ENCODE results near the gene FHAD1.

FHAD1 gene

DNA sequence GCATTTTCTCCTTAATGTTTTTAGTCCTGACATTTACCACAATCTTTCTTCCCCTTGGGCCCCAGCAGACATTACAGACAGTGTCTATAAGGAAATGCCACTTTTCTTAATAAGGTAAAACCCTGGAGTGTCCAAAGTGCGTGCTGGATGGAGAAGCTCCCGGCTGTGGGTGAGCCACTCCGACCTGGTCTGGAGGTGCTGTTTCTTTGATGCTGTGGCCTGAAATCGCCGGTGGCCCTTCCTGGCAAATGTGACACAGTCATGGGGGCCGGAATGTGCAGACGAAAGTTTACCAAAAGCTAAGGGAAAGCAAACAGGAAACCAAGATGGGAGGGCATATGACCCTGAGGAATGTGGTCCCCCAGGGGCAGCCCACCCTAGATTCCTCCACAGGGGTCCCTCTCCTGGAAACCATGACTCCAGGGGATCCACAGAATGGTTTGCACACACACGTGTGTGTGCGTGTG lies 77.9 kb downstream of the FHAD1 start:
- DNase-seq (ENCODE audit: low read depth), result no peak
- TF ChIP-seq, protein P1, sequence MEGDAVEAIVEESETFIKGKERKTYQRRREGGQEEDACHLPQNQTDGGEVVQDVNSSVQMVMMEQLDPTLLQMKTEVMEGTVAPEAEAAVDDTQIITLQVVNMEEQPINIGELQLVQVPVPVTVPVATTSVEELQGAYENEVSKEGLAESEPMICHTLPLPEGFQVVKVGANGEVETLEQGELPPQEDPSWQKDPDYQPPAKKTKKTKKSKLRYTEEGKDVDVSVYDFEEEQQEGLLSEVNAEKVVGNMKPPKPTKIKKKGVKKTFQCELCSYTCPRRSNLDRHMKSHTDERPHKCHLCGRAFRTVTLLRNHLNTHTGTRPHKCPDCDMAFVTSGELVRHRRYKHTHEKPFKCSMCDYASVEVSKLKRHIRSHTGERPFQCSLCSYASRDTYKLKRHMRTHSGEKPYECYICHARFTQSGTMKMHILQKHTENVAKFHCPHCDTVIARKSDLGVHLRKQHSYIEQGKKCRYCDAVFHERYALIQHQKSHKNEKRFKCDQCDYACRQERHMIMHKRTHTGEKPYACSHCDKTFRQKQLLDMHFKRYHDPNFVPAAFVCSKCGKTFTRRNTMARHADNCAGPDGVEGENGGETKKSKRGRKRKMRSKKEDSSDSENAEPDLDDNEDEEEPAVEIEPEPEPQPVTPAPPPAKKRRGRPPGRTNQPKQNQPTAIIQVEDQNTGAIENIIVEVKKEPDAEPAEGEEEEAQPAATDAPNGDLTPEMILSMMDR (IDR thresholded peaks at IDR 0.05; ENCODE audit: low read length, missing control alignments), result no peak

DNA sequence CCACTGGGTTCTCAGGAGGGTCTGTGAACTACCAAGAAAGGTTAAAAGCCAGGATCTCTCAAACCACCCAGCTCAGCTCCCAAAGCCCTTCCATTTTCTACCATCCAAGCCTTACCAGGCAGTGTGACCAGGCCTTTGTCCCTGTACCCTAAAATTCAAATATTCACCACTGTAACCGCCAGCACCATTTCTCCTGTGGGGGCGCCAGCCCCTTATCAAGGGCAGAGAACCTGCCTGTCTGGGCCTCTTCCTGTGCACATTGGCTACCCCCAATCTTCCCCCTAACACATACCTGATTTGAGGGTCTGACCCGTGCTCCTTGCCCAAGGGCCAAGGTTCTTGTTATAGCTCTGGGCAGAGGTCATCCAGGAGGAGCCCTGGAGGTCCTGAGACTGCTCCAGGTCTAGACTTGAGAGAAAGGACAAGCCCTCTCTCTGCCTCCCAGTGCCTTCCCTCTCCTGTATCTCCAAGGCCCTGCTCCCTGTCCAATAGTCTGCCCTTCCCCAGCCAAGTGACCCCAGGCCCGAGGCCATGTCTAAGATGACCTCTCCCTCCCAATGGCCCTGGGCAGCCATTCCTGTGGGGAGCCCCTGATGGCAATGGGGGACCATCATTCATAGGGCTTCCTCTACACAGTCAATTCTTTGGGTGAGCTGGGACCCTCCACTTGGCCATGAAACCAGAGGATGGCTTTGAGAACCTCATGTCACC lies 78.5 kb downstream of the FHAD1 start:
- TF ChIP-seq, protein P1 (IDR thresholded peaks at IDR 0.05; ENCODE audit: low read length, missing control alignments), result no peak
- no peak overlapping the region for H3K4me3 ChIP-seq (replicated peaks; ENCODE audit: low read depth, low read length)
- no peak for DNase-seq (ENCODE audit: low read depth)

More for the DNA sequence above, 77.9 kb downstream of the FHAD1 start:
- H3K4me3 ChIP-seq (replicated peaks; ENCODE audit: low read depth, low read length), result no peak overlapping the region

DNA sequence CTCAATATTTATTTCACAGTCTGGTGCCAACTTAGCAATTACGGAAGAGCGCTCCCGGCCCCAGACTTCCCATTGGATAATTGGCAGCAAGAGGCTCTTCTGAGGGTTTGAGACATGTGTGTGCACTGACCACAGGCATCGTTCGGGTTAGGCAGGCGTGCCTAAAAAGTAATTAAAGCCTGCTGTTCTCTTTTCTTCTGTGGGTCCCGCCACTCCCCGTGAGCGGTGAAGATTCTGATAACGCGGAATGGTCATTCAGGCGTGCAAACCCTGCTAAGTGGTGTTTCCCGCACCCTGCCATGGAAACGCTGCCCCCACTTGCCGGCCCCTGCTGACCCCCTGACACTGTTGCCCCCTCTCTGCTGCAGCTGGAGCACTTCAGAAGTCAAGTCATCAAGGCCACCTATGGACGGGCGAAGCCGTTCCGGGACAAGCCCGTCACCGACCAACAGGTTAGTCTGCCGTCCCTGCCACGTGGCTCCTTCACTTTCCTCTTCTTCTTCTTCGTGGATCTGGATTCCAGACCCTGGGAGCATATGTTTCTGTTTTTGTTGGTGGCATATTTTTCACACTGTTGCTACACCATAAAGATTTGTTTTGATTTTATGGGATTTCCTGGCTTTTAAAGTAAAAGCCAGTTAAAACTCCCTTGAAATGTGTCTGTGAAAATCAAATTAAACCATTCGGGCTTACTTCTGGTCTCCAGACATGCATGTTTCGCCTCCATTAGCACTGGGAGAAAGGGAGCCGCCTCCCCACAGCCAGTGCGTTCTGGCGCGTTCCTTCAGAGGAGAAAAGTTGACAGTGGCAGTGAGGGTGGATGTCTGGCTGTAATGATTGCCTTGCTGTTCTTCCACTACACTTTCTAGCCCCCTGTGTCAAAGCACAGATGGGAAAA lies 79.9 kb downstream of the FHAD1 start:
- no peak for DNase-seq (ENCODE audit: low read depth)
- H3K4me3 ChIP-seq (replicated peaks; ENCODE audit: low read depth, low read length), result no peak overlapping the region
- TF ChIP-seq, protein P1 (IDR thresholded peaks at IDR 0.05; ENCODE audit: low read length, missing control alignments), result no peak

DNA sequence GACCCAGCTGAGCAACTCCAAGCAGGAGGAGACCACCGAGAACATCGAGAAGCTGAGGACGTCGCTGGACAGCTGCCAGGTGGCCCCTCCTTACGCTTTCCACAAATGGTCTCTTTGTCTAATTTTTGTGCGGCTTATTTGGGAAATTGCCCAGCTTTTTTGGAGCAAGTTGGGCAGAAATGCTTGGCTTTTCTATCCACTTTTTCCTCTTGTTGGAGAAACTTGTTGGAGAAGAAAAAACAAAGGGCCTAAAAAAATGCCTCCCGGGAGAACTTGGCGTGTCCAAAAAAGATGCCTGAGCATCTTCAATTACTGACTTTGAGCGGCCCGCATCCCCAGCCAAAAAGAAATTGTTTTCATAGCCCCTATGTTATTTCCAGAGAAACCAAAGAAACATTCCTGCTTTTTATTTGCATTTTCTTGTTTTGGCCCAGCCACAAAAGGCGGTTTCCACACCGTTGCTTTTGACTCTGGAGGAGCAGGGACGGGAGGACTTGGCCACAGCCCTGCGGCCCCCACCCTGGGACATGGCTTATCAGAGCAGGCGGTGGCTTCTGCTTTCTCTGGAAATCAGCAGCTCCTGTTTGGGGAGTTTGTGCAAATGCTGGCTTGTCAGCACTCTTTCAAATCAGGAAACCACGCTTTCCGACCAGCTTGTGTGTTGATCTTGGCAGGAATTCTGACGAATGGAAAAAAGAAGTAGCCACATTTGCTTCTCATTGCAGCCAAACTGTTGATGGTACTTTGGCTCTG lies 81.5 kb downstream of the FHAD1 start:
- H3K4me3 ChIP-seq (replicated peaks; ENCODE audit: low read depth, low read length), result no peak overlapping the region
- DNase-seq (ENCODE audit: low read depth), result peak; percentile 88
- TF ChIP-seq, protein P1 (IDR thresholded peaks at IDR 0.05; ENCODE audit: low read length, missing control alignments), result no peak

DNA sequence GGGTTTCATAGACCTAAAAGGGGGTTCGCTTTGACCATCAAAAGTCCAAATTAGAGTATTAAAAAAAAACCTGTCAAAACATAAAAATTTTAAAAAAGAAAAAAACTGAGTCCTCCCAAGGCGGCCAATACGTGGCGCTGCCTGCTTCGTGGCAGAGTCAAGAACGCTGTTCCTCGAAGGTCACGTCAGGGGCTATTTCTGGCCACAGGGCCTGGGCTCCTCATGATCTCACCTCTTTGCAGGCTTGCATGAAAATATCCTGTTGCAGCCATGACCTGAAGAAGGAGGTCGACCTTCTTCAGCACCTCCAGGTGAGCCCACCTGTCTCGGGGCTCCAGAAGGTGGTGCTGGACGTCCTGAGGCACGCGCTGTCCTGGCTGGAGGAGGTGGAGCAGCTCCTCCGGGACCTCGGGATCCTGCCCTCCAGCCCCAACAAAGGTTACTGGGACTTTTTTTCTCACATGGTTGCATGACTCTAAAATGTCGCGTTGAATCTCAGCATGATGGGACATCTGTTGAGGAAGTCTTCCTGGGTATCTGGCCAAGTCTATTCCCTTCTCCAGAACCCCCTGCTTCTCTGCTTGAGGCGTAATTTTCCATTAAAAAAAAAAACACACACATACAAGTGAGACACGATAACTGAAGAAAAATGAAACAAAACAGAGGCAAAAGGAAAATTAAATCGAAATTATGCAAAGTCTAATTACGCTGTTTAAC lies 82.2 kb downstream of the FHAD1 start:
- no peak for DNase-seq (ENCODE audit: low read depth)
- H3K4me3 ChIP-seq (replicated peaks; ENCODE audit: low read depth, low read length), result no peak overlapping the region

More for the DNA sequence above, 82.2 kb downstream of the FHAD1 start:
- TF ChIP-seq, protein P1 (IDR thresholded peaks at IDR 0.05; ENCODE audit: low read length, missing control alignments), result peak; percentile 50
